SU-DHL-6 (cell line): ENCODE data around the gene COL6A1.

Experiments used
- H2AFZ ChIP-seq: fragments of 200-600 bp; sonication (generic); 2 replicates; pipeline ENCODE4 v1.6.1; 2014; ENCODE audit warnings: low read depth, mild to moderate bottlenecking, moderate library complexity, mixed read lengths, antibody characterized with exemption, low read length; ENCODE audit not compliant: severe bottlenecking
- H3F3A ChIP-seq: fragments of 200-600 bp; shearing (Covaris generic); 2 replicates; pipeline ENCODE4 v1.6.0; 2016; ENCODE audit warnings: antibody characterized with exemption, mild to moderate bottlenecking; ENCODE audit not compliant: insufficient read depth
- H3K27ac ChIP-seq: fragments of 200-600 bp; sonication (generic); 2 replicates; pipeline ENCODE4 v1.5.1; 2016; ENCODE audit warnings: low read depth, mild to moderate bottlenecking, low read length, moderate library complexity, mixed read lengths
- H3K27me3 ChIP-seq: fragments of 200-600 bp; sonication (generic), shearing (Covaris generic); 2 replicates; pipeline ENCODE4 v1.6.0; 2014; ENCODE audit warnings: mild to moderate bottlenecking, low read length
- H3K36me3 ChIP-seq: fragments of 200-600 bp; sonication (generic); 2 replicates; pipeline ENCODE4 v1.6.1; 2014; ENCODE audit warnings: mild to moderate bottlenecking, low read length, mixed read lengths
- H3K4me2 ChIP-seq: fragments of 300-600, 200-600 bp; shearing (Covaris generic), sonication (generic); 2 replicates; pipeline ENCODE4 v1.6.0; 2014; ENCODE audit warnings: low read length, low read depth, mild to moderate bottlenecking; ENCODE audit not compliant: poor library complexity, severe bottlenecking
- H3K4me3 ChIP-seq: fragments of 200-600 bp; sonication (generic); 2 replicates; pipeline ENCODE4 v1.5.1; 2014; ENCODE audit warnings: antibody characterized with exemption, low read length, mild to moderate bottlenecking, mixed read lengths; ENCODE audit not compliant: insufficient read depth, poor library complexity, severe bottlenecking
- H3K79me2 ChIP-seq: fragments of 200-600 bp; sonication (generic); 2 replicates; pipeline ENCODE4 v1.6.1; 2014; ENCODE audit warnings: mild to moderate bottlenecking, low read length, moderate library complexity; ENCODE audit not compliant: insufficient read depth
- H3K9ac ChIP-seq: fragments of 200-600 bp; sonication (generic); 2 replicates; pipeline ENCODE4 v1.7.0; 2014; ENCODE audit warnings: mild to moderate bottlenecking, low read length
- H3K9me2 ChIP-seq: fragments of 200-600 bp; sonication (generic); replicated peaks from 2 replicates; pipeline ENCODE4 v1.6.1; 2014; ENCODE audit warnings: low read length; ENCODE audit not compliant: insufficient read depth
- H3K9me3 ChIP-seq: fragments of 200-600 bp; sonication (generic); 2 replicates; pipeline ENCODE4 v1.6.1; 2014; ENCODE audit warnings: low read length, mixed read lengths; ENCODE audit not compliant: insufficient read depth
- H4K20me1 ChIP-seq: fragments of 200-600 bp; sonication (generic); 2 replicates; pipeline ENCODE4 v1.6.1; 2014; ENCODE audit warnings: low read depth, mild to moderate bottlenecking, antibody characterized with exemption, low read length, moderate library complexity, mixed read lengths
- EZH2phosphoT487 ChIP-seq: fragments of 200-600 bp; sonication (generic), shearing (Covaris generic); conservative IDR thresholded peaks from 2 replicates; pipeline ENCODE4 v1.6.1; 2018; ENCODE audit warnings: mild to moderate bottlenecking, antibody characterized with exemption, low read length, moderate library complexity, mixed read lengths
- TF ChIP-seq, protein P1 (sequence below): fragments of 200-600 bp; sonication (generic); IDR thresholded peaks from one replicate; pipeline ENCODE4 v1.5.1; 2017; ENCODE audit warnings: antibody characterized with exemption, mild to moderate bottlenecking, low read length, moderate library complexity; ENCODE audit not compliant: insufficient read depth, poor library complexity, severe bottlenecking

Gene COL6A1

DNA sequence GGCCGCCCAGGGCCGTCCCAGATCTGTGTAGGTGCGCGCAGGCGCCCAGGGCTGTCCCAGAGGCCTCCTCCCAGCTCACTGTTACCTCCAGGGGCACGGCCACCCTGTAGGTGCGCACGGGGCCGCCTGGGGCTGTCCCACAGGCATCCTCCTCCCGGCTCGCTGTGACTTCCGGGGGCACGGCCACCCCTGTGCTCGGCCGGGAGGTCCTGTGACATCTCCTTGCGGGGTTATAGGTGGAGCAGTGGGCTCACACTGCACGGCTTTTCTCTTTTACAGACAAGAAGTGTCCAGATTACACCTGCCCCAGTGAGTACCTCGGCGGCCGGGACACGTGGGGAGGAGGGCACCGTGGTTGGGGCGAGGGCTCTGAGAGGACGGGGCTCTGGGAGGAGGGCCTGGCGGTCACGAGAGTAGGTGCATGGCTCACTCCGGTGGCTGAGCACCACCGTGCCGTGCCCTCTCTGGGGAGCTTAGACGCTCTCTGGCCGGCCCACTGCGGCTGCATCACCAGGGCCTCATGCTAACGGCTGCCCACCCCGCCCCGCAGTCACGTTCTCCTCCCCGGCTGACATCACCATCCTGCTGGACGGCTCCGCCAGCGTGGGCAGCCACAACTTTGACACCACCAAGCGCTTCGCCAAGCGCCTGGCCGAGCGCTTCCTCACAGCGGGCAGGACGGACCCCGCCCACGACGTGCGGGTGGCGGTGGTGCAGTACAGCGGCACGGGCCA lies 21.4 kb downstream of the COL6A1 start:
- no peaks in the 10 kb centered on the region for H3K9me3 ChIP-seq
- no peaks in the 10 kb centered on the region for H3K36me3 ChIP-seq

DNA sequence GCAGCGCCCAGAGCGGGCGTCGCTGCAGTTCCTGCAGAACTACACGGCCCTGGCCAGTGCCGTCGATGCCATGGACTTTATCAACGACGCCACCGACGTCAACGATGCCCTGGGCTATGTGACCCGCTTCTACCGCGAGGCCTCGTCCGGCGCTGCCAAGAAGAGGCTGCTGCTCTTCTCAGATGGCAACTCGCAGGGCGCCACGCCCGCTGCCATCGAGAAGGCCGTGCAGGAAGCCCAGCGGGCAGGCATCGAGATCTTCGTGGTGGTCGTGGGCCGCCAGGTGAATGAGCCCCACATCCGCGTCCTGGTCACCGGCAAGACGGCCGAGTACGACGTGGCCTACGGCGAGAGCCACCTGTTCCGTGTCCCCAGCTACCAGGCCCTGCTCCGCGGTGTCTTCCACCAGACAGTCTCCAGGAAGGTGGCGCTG lies 22.0 kb downstream of the COL6A1 start:
- Histone ChIP-seq H3K9me3 (no peaks in the 10 kb centered on the region), H3K27ac (no peak overlapping the region), H4K20me1 (no peaks in the 10 kb centered on the region), H2AFZ (no peak overlapping the region), H3K4me2 (no peak overlapping the region), H3K79me2 (no peaks in the 10 kb centered on the region), H3K4me3 (no peak overlapping the region), H3K36me3 (no peaks in the 10 kb centered on the region), H3K9ac (no peak overlapping the region), H3K9me2 (no peaks in the 10 kb centered on the region), H3F3A (no peaks in the 10 kb centered on the region), H3K27me3 (no peaks in the 10 kb centered on the region)
- TF ChIP-seq EZH2phosphoT487: no peak
- TF ChIP-seq, protein P1, sequence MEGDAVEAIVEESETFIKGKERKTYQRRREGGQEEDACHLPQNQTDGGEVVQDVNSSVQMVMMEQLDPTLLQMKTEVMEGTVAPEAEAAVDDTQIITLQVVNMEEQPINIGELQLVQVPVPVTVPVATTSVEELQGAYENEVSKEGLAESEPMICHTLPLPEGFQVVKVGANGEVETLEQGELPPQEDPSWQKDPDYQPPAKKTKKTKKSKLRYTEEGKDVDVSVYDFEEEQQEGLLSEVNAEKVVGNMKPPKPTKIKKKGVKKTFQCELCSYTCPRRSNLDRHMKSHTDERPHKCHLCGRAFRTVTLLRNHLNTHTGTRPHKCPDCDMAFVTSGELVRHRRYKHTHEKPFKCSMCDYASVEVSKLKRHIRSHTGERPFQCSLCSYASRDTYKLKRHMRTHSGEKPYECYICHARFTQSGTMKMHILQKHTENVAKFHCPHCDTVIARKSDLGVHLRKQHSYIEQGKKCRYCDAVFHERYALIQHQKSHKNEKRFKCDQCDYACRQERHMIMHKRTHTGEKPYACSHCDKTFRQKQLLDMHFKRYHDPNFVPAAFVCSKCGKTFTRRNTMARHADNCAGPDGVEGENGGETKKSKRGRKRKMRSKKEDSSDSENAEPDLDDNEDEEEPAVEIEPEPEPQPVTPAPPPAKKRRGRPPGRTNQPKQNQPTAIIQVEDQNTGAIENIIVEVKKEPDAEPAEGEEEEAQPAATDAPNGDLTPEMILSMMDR: no peak

More for the DNA sequence above, 21.4 kb downstream of the COL6A1 start:
- Histone ChIP-seq H3K9ac (no peak overlapping the region), H3F3A (no peaks in the 10 kb centered on the region), H3K27ac (no peak overlapping the region), H3K79me2 (no peaks in the 10 kb centered on the region), H3K9me2 (no peaks in the 10 kb centered on the region), H3K4me3 (no peak overlapping the region), H3K27me3 (no peaks in the 10 kb centered on the region), H4K20me1 (no peaks in the 10 kb centered on the region), H3K4me2 (no peak overlapping the region), H2AFZ (no peak overlapping the region)
- TF ChIP-seq, protein P1: no peak
- TF ChIP-seq EZH2phosphoT487: no peak

DNA sequence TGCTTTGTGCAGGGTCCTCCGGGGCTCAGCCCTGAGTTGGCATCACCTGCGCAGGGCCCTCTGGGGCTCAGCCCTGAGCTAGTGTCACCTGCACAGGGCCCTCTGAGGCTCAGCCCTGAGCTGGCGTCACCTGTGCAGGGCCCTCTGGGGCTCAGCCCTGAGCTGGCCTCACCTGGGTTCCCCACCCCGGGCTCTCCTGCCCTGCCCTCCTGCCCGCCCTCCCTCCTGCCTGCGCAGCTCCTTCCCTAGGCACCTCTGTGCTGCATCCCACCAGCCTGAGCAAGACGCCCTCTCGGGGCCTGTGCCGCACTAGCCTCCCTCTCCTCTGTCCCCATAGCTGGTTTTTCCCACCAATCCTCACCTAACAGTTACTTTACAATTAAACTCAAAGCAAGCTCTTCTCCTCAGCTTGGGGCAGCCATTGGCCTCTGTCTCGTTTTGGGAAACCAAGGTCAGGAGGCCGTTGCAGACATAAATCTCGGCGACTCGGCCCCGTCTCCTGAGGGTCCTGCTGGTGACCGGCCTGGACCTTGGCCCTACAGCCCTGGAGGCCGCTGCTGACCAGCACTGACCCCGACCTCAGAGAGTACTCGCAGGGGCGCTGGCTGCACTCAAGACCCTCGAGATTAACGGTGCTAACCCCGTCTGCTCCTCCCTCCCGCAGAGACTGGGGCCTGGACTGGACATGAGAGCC lies 22.7 kb downstream of the COL6A1 start:
- H3K9me2 ChIP-seq: no peaks in the 10 kb centered on the region
- H3K27ac ChIP-seq: no peak overlapping the region
- no peak overlapping the region for H2AFZ ChIP-seq
- no peaks in the 10 kb centered on the region for H3F3A ChIP-seq
- no peak for TF ChIP-seq EZH2phosphoT487
- TF ChIP-seq, protein P1: no peak
- H3K9me3 ChIP-seq: no peaks in the 10 kb centered on the region
- H3K79me2 ChIP-seq: no peaks in the 10 kb centered on the region
- H4K20me1 ChIP-seq: no peaks in the 10 kb centered on the region
- H3K36me3 ChIP-seq: no peaks in the 10 kb centered on the region
- H3K4me2 ChIP-seq: no peak overlapping the region
- H3K9ac ChIP-seq: no peak overlapping the region
- no peaks in the 10 kb centered on the region for H3K27me3 ChIP-seq
- no peak overlapping the region for H3K4me3 ChIP-seq
